GM12878 (cell line): ENCODE measurements around the gene PDCD2. TPM values are rescaled to one million over a fixed set of nuclear protein-coding genes. Genes with fewer than 3 reads are reported as not detected.

ENCODE experiments used
- ATAC-seq: fragments of 200-7000 bp; cut with Tn5 transposase; 3 replicates; pipeline ENCODE4 v1.9.1; 2020; ENCODE audit warnings: mild to moderate bottlenecking, moderate library complexity
- BruUV-seq: library from RNA; stranded (reverse); fragments of 400-500 nt; replicated peaks from 2 replicates; lab custom pipeline; 2021; lab: Mats Ljungman, UMichigan
- CTCF ChIA-PET: fragments of 300-600 bp; sonication (Branson Sonifier 250); formaldehyde crosslinking; extraction: SDS; loops from one replicate; lab custom pipeline; 2021; ENCODE audit warnings: inconsistent platforms; lab: Yijun Ruan, JAX
- POLR2A ChIA-PET: fragments of 350-600 bp; formaldehyde crosslinking; extraction: SDS; loops from one replicate; lab custom pipeline; 2021; ENCODE audit warnings: inconsistent platforms; lab: Charles Lee
- RAD21 ChIA-PET: fragments of 300-600 bp; sonication (Branson Sonifier 250); formaldehyde crosslinking; loops from one replicate; lab custom pipeline; 2023; ENCODE audit warnings: antibody characterized with exemption; ENCODE audit not compliant: unreplicated experiment; lab: Charles Lee
- SMC1A ChIA-PET: fragments of 300-600 bp; sonication (Branson Sonifier 250); formaldehyde crosslinking; loops from one replicate; lab custom pipeline; 2023; ENCODE audit not compliant: unreplicated experiment, uncharacterized antibody; lab: Charles Lee
- DNase-seq: peaks from one replicate; pipeline ENCODE4 v3.0.0-alpha.2; 2011; ENCODE audit warnings: low read depth, low spot score
- FAIRE-seq: peaks from 3 replicates; lab custom pipeline; 2011; peaks lifted over from hg19 to GRCh38; lab: Jason Lieb, UNC
- H2AFZ ChIP-seq: 2 replicates; pipeline ENCODE4 v1.6.0; 2011; ENCODE audit warnings: low read depth, low read length, control low read depth; ENCODE audit not compliant: control insufficient read depth
- H3K27ac ChIP-seq: 2 replicates; pipeline ENCODE4 v1.5.1; 2011; ENCODE audit warnings: control low read depth; ENCODE audit not compliant: control insufficient read depth, insufficient read depth
- H3K27me3 ChIP-seq, 2 experiments: replicated peaks in 1 of 2; 2 replicates each; pipeline versions ENCODE4 v1.6.0 to v1.6.1; 2011; ENCODE audit warnings: low read length in 1 of 2; ENCODE audit not compliant: control insufficient read depth in 2 of 2, insufficient read depth in 2 of 2
- H3K36me3 ChIP-seq, 2 experiments: 2 replicates each; pipeline ENCODE4 v1.5.1; 2011; ENCODE audit warnings: low read length in 1 of 2; ENCODE audit not compliant: control insufficient read depth in 2 of 2, insufficient read depth in 2 of 2
- H3K4me1 ChIP-seq: 2 replicates; pipeline ENCODE4 v1.6.1; 2011; ENCODE audit warnings: mild to moderate bottlenecking, low read length, moderate library complexity, mixed read lengths; ENCODE audit not compliant: control insufficient read depth, insufficient read depth
- H3K4me2 ChIP-seq: 2 replicates; pipeline ENCODE4 v1.6.0; 2011; ENCODE audit warnings: control low read depth; ENCODE audit not compliant: control insufficient read depth, insufficient read depth
- H3K4me3 ChIP-seq: fragments of 200-600 bp; sonication (generic); 2 replicates; pipeline ENCODE4 v1.5.1; 2016
- H3K79me2 ChIP-seq: 2 replicates; pipeline ENCODE4 v1.6.0; 2011; ENCODE audit warnings: low read length; ENCODE audit not compliant: control insufficient read depth, insufficient read depth
- H3K9ac ChIP-seq: 2 replicates; pipeline ENCODE4 v1.8.0; 2011; ENCODE audit warnings: low read length, control low read depth, mixed read lengths; ENCODE audit not compliant: control insufficient read depth, insufficient read depth
- H3K9me3 ChIP-seq: replicated peaks from 3 replicates; pipeline ENCODE4 v1.5.1; 2011; ENCODE audit warnings: mild to moderate bottlenecking, low read length; ENCODE audit not compliant: control insufficient read depth, insufficient read depth
- H4K20me1 ChIP-seq: 2 replicates; pipeline ENCODE4 v1.6.0; 2011; ENCODE audit not compliant: control insufficient read depth, insufficient read depth
- CHD1 ChIP-seq: IDR thresholded peaks from 2 replicates; pipeline ENCODE4 v1.6.1; 2012; ENCODE audit warnings: low read depth, low read length, improper control_type of control experiment
- IKZF1 ChIP-seq: fragments of 450-650 bp; conservative IDR thresholded peaks from 2 replicates; pipeline ENCODE4 v1.6.1; 2017; ENCODE audit warnings: antibody characterized with exemption, mild to moderate bottlenecking
- MYB ChIP-seq: fragments of 150-350 bp; IDR thresholded peaks from 2 replicates; pipeline ENCODE4 v1.6.1; 2014; ENCODE audit warnings: mild to moderate bottlenecking, low read depth, low read length, borderline replicate concordance
- SMAD1 ChIP-seq: fragments of 450-650 bp; IDR thresholded peaks from 2 replicates; pipeline ENCODE4 v1.6.1; 2018; ENCODE audit warnings: mild to moderate bottlenecking, low read depth; ENCODE audit not compliant: partially characterized antibody
- STAT3 ChIP-seq: IDR thresholded peaks from 2 replicates; pipeline ENCODE4 v1.6.1; 2011; ENCODE audit warnings: low read depth, low read length, improper control_type of control experiment
- YBX1 ChIP-seq: fragments of 450-650 bp; IDR thresholded peaks from 2 replicates; pipeline ENCODE4 v1.6.1; 2016; ENCODE audit warnings: antibody characterized with exemption
- YY1 ChIP-seq: IDR thresholded peaks from 2 replicates; pipeline ENCODE4 v1.6.1; 2011; ENCODE audit warnings: low read depth, mild to moderate bottlenecking, low read length
- ZNF384 ChIP-seq: IDR thresholded peaks from 2 replicates; pipeline ENCODE4 v1.6.1; 2012; ENCODE audit warnings: low read depth, mild to moderate bottlenecking, low read length, improper control_type of control experiment, borderline replicate concordance
- in situ Hi-C: fragments of 300-500 bp; cut with MboI; formaldehyde crosslinking; loops from 9 replicates; pipeline ENCODE4 v1.14.3; 2018; ENCODE audit warnings: mixed read lengths
- intact Hi-C: fragments of 100-400 bp; cut with micrococcal nuclease; formaldehyde crosslinking; loops from one replicate; pipeline ENCODE4 v1.14.2; 2022; ENCODE audit not compliant: unreplicated experiment
- polyA plus RNA-seq, 11 experiments: library from polyadenylated mRNA; depleted of rRNA in 4 of 11; unstranded in 6 of 11; stranded (reverse) in 5 of 11; fragments of >200 nt; fragmentation: Nextera tagmentation in 4 of 11; fragmentation: Illumina TruSeq in 1 of 11; extraction: Ambion mirVana in 4 of 11; extraction: Trizol in 1 of 11; gene quantifications; 1 replicate in 1 of 11; 2 replicates in 10 of 11; pipeline versions ENCODE4 v1.2.1 to v1.2.3, GENCODE V29; 2011 to 2016; ENCODE audit warnings: inconsistent platforms in 2 of 11, missing spikeins in 2 of 11, low read depth in 1 of 11
- total RNA-seq, 4 experiments: library from RNA; depleted of rRNA in 3 of 4; stranded (reverse); fragments of >200 nt in 3 of 4; fragmentation: Illumina TruSeq in 1 of 4; extraction: Trizol in 1 of 4; gene quantifications; 2 replicates each; pipeline versions ENCODE4 v1.2.1 to v1.2.3, GENCODE V29; 2013 to 2021
- TF ChIP-seq, protein P1 (sequence below): fragments of 450-650 bp; IDR thresholded peaks from 2 replicates; pipeline ENCODE4 v1.6.1; 2017; ENCODE audit warnings: low read depth, mild to moderate bottlenecking, moderate library complexity
- TF ChIP-seq, protein P2 (sequence below): fragments of 450-650 bp; IDR thresholded peaks from 2 replicates; pipeline ENCODE4 v1.6.1; 2016; ENCODE audit warnings: mild to moderate bottlenecking

PDCD2 gene
- total and polyA plus RNA-seq, 10 of the 15 experiments (the other 5 are each of a cell fraction or from before 2014, with no cell fraction given) = 27.4 to 154 (median 101) TPM

DNA sequence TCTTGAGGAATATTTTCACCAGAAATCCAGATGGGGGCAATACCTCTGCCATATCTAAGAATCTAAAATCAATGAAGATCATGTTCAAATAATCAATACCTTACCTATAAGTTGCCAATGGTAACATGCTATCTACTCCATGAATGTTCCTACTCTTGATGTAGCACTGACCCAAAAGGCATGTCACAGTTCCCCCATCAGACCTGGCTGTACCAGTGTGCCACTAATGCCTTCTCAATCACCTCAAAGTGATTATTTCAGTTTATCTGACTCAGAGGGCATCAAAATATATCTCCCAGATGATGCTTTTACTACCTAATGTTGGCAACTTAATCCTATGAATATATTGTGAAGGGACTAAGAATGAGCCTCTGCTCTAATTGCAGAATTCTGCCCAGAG lies 5.5 kb downstream of the PDCD2 start:
- RAD21 ChIA-PET = no interaction called here

More for the DNA sequence above, 5.5 kb downstream of the PDCD2 start:
- no TSS peak for BruUV-seq
- FAIRE-seq (no peak), DNase-seq (no peak), ATAC-seq (no peak)
- Histone ChIP-seq H3K4me1 (no peaks in the 10 kb centered on the region), H3K4me2 (no peak overlapping the region), H4K20me1 (no peaks in the 10 kb centered on the region), H3K27me3 (no peaks in the 10 kb centered on the region), H3K27ac (no peak overlapping the region), H3K9ac (no peak overlapping the region), H3K4me3 (no peak overlapping the region), H3K9me3 (no peaks in the 10 kb centered on the region), H3K36me3 (peaks cover 0 to 22% of the 10 kb centered on the region in 2 experiments), H3K79me2 (peaks cover 15% of the 10 kb centered on the region), H2AFZ (no peak overlapping the region)
- ChIA-PET CTCF (no interaction called here), SMC1A (no interaction called here), POLR2A (no interaction called here)
- intact Hi-C loops = no loop called here
- TF ChIP-seq YBX1 (no peak), CHD1 (no peak), YY1 (no peak), IKZF1 (no peak), MYB (no peak), SMAD1 (no peak), STAT3 (no peak), ZNF384 (no peak)
- TF ChIP-seq, protein P1, sequence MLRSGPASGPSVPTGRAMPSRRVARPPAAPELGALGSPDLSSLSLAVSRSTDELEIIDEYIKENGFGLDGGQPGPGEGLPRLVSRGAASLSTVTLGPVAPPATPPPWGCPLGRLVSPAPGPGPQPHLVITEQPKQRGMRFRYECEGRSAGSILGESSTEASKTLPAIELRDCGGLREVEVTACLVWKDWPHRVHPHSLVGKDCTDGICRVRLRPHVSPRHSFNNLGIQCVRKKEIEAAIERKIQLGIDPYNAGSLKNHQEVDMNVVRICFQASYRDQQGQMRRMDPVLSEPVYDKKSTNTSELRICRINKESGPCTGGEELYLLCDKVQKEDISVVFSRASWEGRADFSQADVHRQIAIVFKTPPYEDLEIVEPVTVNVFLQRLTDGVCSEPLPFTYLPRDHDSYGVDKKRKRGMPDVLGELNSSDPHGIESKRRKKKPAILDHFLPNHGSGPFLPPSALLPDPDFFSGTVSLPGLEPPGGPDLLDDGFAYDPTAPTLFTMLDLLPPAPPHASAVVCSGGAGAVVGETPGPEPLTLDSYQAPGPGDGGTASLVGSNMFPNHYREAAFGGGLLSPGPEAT = no peak
- TF ChIP-seq, protein P2, sequence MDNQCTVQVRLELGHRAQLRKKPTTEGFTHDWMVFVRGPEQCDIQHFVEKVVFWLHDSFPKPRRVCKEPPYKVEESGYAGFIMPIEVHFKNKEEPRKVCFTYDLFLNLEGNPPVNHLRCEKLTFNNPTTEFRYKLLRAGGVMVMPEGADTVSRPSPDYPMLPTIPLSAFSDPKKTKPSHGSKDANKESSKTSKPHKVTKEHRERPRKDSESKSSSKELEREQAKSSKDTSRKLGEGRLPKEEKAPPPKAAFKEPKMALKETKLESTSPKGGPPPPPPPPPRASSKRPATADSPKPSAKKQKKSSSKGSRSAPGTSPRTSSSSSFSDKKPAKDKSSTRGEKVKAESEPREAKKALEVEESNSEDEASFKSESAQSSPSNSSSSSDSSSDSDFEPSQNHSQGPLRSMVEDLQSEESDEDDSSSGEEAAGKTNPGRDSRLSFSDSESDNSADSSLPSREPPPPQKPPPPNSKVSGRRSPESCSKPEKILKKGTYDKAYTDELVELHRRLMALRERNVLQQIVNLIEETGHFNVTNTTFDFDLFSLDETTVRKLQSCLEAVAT = no peak
- in situ Hi-C loops = no loop called here
